ENCODE data around the gene ARHGAP18.

ARHGAP18 gene

GRCh38 chr6:129641344-129641743 is 68.6 kb downstream of the ARHGAP18 start:
- H3K9me3 ChIP-seq (ENCODE audit: control insufficient read depth, insufficient read depth, low read length): no peaks in the 10 kb centered on the region
- H3K79me2 ChIP-seq (ENCODE audit: control insufficient read depth, low read length): no peaks in the 10 kb centered on the region
- H4K20me1 ChIP-seq (ENCODE audit: control insufficient read depth, insufficient read depth, low read depth, low read length): no peaks in the 10 kb centered on the region
- no peaks in the 10 kb centered on the region for H3F3A ChIP-seq (ENCODE audit: control insufficient read depth, insufficient read depth)
- no peak overlapping the region for H3K4me3 ChIP-seq (ENCODE audit: low read length)
- no peaks in the 10 kb centered on the region for H3K27me3 ChIP-seq (ENCODE audit: control insufficient read depth, low read length)
- H3K4me1 ChIP-seq (ENCODE audit: control insufficient read depth, low read length): no peaks in the 10 kb centered on the region
- no peaks in the 10 kb centered on the region for H3K9me2 ChIP-seq (replicated peaks; ENCODE audit: control insufficient read depth, low read length)
- H3K36me3 ChIP-seq (ENCODE audit: control insufficient read depth, low read length): no peaks in the 10 kb centered on the region
- no peak overlapping the region for H3K4me2 ChIP-seq (ENCODE audit: low read length)
- TF ChIP-seq, protein P1, sequence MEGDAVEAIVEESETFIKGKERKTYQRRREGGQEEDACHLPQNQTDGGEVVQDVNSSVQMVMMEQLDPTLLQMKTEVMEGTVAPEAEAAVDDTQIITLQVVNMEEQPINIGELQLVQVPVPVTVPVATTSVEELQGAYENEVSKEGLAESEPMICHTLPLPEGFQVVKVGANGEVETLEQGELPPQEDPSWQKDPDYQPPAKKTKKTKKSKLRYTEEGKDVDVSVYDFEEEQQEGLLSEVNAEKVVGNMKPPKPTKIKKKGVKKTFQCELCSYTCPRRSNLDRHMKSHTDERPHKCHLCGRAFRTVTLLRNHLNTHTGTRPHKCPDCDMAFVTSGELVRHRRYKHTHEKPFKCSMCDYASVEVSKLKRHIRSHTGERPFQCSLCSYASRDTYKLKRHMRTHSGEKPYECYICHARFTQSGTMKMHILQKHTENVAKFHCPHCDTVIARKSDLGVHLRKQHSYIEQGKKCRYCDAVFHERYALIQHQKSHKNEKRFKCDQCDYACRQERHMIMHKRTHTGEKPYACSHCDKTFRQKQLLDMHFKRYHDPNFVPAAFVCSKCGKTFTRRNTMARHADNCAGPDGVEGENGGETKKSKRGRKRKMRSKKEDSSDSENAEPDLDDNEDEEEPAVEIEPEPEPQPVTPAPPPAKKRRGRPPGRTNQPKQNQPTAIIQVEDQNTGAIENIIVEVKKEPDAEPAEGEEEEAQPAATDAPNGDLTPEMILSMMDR (IDR thresholded peaks at IDR 0.05; ENCODE audit: low read depth, low read length, poor library complexity, severe bottlenecking): no peak
- TF ChIP-seq EZH2phosphoT487 (IDR thresholded peaks at IDR 0.05; ENCODE audit: borderline replicate concordance, low read length): no peak
- H3K27ac ChIP-seq (ENCODE audit: low read depth, low read length): no peak overlapping the region

DNA sequence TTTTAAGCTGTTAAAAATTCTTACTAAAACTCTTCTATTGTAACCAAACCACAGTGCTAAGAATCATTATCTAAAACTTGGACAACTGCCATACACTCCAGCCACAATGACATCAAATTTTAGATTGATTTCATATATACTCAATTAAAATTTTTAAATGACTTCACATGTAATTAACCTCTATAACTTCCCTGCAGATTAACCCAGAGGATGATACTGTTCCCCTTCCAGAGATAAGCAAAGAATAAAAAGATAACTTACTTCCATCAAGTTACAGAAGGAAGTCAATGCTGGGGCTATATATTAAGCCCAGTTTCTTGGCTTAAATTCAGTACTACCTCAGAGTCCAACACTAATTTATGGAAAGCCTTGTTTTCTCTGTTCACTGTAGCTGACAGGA is 71.3 kb downstream of the ARHGAP18 start:
- no peaks in the 10 kb centered on the region for H3K9me3 ChIP-seq (ENCODE audit: control insufficient read depth, insufficient read depth, low read length)
- no peaks in the 10 kb centered on the region for H4K20me1 ChIP-seq (ENCODE audit: control insufficient read depth, insufficient read depth, low read depth, low read length)
- no peaks in the 10 kb centered on the region for H3K36me3 ChIP-seq (ENCODE audit: control insufficient read depth, low read length)
- no peaks in the 10 kb centered on the region for H3K4me1 ChIP-seq (ENCODE audit: control insufficient read depth, low read length)
- TF ChIP-seq, protein P1 (IDR thresholded peaks at IDR 0.05; ENCODE audit: low read depth, low read length, poor library complexity, severe bottlenecking): no peak
- TF ChIP-seq EZH2phosphoT487 (IDR thresholded peaks at IDR 0.05; ENCODE audit: borderline replicate concordance, low read length): no peak
- H3K27ac ChIP-seq (ENCODE audit: low read depth, low read length): no peak overlapping the region
- no peaks in the 10 kb centered on the region for H3K9me2 ChIP-seq (replicated peaks; ENCODE audit: control insufficient read depth, low read length)
- no peak overlapping the region for H3K4me3 ChIP-seq (ENCODE audit: low read length)
- H3K79me2 ChIP-seq (ENCODE audit: control insufficient read depth, low read length): no peaks in the 10 kb centered on the region
- no peaks in the 10 kb centered on the region for H3K27me3 ChIP-seq (ENCODE audit: control insufficient read depth, low read length)
- H3K4me2 ChIP-seq (ENCODE audit: low read length): no peak overlapping the region
- H3F3A ChIP-seq (ENCODE audit: control insufficient read depth, insufficient read depth): no peaks in the 10 kb centered on the region

GRCh38 chr6:129638055-129638684 is 71.8 kb downstream of the ARHGAP18 start:
- no peaks in the 10 kb centered on the region for H3K9me2 ChIP-seq (replicated peaks; ENCODE audit: control insufficient read depth, low read length)
- H4K20me1 ChIP-seq (ENCODE audit: control insufficient read depth, insufficient read depth, low read depth, low read length): no peaks in the 10 kb centered on the region
- no peak overlapping the region for H3K4me2 ChIP-seq (ENCODE audit: low read length)
- H3K4me1 ChIP-seq (ENCODE audit: control insufficient read depth, low read length): no peaks in the 10 kb centered on the region
- H3K79me2 ChIP-seq (ENCODE audit: control insufficient read depth, low read length): no peaks in the 10 kb centered on the region
- no peak overlapping the region for H3K27ac ChIP-seq (ENCODE audit: low read depth, low read length)
- TF ChIP-seq EZH2phosphoT487 (IDR thresholded peaks at IDR 0.05; ENCODE audit: borderline replicate concordance, low read length): no peak
- TF ChIP-seq, protein P1 (IDR thresholded peaks at IDR 0.05; ENCODE audit: low read depth, low read length, poor library complexity, severe bottlenecking): no peak
- no peaks in the 10 kb centered on the region for H3K27me3 ChIP-seq (ENCODE audit: control insufficient read depth, low read length)
- H3K36me3 ChIP-seq (ENCODE audit: control insufficient read depth, low read length): no peaks in the 10 kb centered on the region
- H3F3A ChIP-seq (ENCODE audit: control insufficient read depth, insufficient read depth): no peaks in the 10 kb centered on the region
- no peak overlapping the region for H3K4me3 ChIP-seq (ENCODE audit: low read length)
- no peaks in the 10 kb centered on the region for H3K9me3 ChIP-seq (ENCODE audit: control insufficient read depth, insufficient read depth, low read length)
